SJSA1 (cell line): Measurements from ENCODE around the gene ABCF1. TPM values are rescaled to one million over a fixed set of nuclear protein-coding genes. Genes with fewer than 3 reads are reported as not detected.

Source experiments
- DNase-seq, 2 experiments: peaks; one replicate each; pipeline ENCODE4 v3.0.0-alpha.2; 2015 to 2020; ENCODE audit warnings: low spot score in 2 of 2, low read depth in 1 of 2
- H3K27ac ChIP-seq: fragments of 250-450 bp; sonication (Bioruptor Pico); 2 replicates; pipeline ENCODE4 v1.5.1; 2020; ENCODE audit warnings: mild to moderate bottlenecking, moderate library complexity
- H3K27me3 ChIP-seq: fragments of 250-450 bp; sonication (Bioruptor Pico); replicated peaks from 2 replicates; pipeline ENCODE4 v1.5.1; 2020; ENCODE audit warnings: mild to moderate bottlenecking, moderate library complexity
- H3K36me3 ChIP-seq: fragments of 250-450 bp; sonication (Bioruptor Pico); 2 replicates; pipeline ENCODE4 v1.5.1; 2020; ENCODE audit warnings: mild to moderate bottlenecking
- H3K4me1 ChIP-seq: fragments of 250-450 bp; sonication (Bioruptor Pico); replicated peaks from 2 replicates; pipeline ENCODE4 v1.6.1; 2021; ENCODE audit warnings: mild to moderate bottlenecking
- H3K4me3 ChIP-seq: fragments of 250-450 bp; sonication (Bioruptor Pico); 2 replicates; pipeline ENCODE4 v1.5.1; 2020; ENCODE audit warnings: mild to moderate bottlenecking
- H3K9me3 ChIP-seq: fragments of 250-450 bp; sonication (Bioruptor Pico); replicated peaks from 2 replicates; pipeline ENCODE4 v1.5.1; 2020; ENCODE audit warnings: mild to moderate bottlenecking
- total RNA-seq: library from RNA; depleted of rRNA; stranded (reverse); fragments of >200 nt; shearing (Covaris generic); gene quantifications from 2 replicates; pipeline ENCODE4 v1.2.3, GENCODE V29; 2014

Gene ABCF1
- total RNA-seq, 1 experiment from 2014 or later: 59.3 TPM

DNA sequence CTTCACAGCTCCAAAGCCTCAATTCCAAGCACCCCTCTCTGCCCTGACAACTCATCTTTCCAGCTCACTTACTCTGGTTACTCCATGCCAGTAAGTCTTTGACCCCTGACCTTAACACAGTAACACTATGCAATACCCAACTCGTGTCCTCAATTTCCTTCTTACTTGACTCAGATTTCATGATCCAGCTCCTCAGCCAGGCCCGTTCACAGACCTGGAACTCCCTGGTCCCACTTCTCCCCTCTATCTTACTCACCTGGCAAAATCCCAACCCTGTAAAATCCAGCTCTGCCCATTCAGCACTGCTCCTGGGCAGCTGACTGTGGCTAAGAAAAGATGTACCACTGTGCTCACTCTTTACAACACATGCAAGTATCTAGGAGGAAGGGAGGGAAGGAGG lies 22.9 kb upstream of the ABCF1 start:
- no peak overlapping the region for H3K27ac ChIP-seq
- H3K9me3 ChIP-seq: no peaks in the 10 kb centered on the region
- no peaks in the 10 kb centered on the region for H3K4me1 ChIP-seq
- peaks cover 77% of the 10 kb centered on the region for H3K36me3 ChIP-seq
- no peak for DNase-seq
- H3K4me3 ChIP-seq: no peak overlapping the region
- H3K27me3 ChIP-seq: no peaks in the 10 kb centered on the region

DNA sequence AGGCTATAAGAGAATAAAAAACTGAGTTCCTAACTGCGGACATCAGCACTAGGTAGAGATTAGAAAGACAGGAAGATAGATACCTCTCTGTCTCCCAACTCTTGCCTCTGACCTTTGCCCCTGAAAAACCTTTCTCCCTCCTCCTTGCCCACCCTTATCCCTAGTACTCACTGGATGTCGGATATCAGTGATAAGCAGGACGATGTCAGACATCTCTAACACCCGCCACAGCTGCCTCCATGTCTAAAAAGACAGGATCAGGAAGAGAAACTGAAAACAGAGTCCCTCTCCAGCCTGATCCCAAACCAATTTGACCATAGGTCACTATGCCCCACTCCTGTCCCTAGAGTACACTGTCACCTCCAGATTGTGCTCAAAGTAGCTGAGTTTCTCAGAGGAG lies 16.8 kb upstream of the ABCF1 start:
- Histone ChIP-seq H3K4me1 (peaks cover 17% of the 10 kb centered on the region), H3K9me3 (no peaks in the 10 kb centered on the region), H3K36me3 (peaks cover 69% of the 10 kb centered on the region), H3K4me3 (no peak overlapping the region), H3K27me3 (no peaks in the 10 kb centered on the region), H3K27ac (no peak overlapping the region)
- DNase-seq: no peak

GRCh38 chr6:30554962-30555815 lies 16.1 kb upstream of the ABCF1 start:
- H3K4me1 ChIP-seq: peaks cover 17% of the 10 kb centered on the region
- peak overlapping the region; percentile 81 for H3K4me3 ChIP-seq
- DNase-seq: peak in 1 of 2 experiments; percentile 70
- H3K27ac ChIP-seq: peak overlapping the region; percentile 89
- H3K36me3 ChIP-seq: peaks cover 69% of the 10 kb centered on the region
- H3K9me3 ChIP-seq: no peaks in the 10 kb centered on the region
- H3K27me3 ChIP-seq: no peaks in the 10 kb centered on the region

GRCh38 chr6:30555816-30556065 lies 15.5 kb upstream of the ABCF1 start:
- Histone ChIP-seq H3K27me3 (no peaks in the 10 kb centered on the region), H3K27ac (peak overlapping the region; percentile 89), H3K9me3 (no peaks in the 10 kb centered on the region), H3K36me3 (peaks cover 63% of the 10 kb centered on the region), H3K4me3 (peak overlapping the region; percentile 81), H3K4me1 (peaks cover 17% of the 10 kb centered on the region)
- no peak for DNase-seq

DNA sequence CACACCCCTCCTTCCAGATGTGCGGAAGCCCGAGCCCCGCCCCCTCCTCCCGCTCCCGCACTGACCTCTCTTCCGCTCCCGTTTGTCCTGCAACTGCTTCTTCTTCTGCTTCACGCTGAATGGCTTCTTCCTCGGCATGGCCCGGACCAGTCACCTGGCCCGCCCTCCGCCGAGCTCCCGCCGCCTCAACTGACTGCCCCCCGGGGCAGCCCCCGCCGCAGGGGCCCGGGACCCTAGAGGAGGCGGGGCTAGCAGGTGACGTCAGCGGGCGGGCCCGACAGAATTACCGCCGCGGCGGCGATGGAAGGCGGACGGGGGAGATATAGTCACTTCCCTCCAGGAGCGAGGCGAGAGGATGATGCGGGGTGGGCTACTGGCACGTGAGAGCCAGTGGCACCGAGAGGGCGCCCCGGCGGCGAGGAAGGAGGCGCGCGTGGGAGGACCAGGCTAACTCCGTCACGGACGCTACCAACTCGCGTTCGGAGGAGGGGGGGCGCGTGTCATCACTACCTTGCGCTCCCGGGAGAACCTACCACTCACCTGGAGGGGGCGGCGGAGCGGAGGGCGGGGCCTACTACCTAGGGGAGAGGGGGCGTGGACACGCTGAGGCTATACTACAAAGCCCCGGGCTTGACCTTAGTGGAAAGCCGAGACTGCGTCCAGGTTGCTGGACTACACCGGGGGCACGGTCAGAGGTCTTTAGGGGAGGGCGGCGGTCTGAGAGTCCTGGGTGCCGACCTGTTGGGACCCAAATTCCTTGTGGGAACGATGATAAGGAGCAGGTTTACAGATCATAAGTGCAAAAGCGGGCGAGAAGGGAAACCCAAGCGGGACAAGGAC lies 15.0 kb upstream of the ABCF1 start, which contains the start of gene GNL1:
Gene GNL1, minus strand, starts transcription at position 424 of the 840 bp plus-strand sequence. Its CDS starts 286 bp downstream, at position 138.
- H3K27ac ChIP-seq: peak within 1 kb of the TSS; percentile 89
- H3K36me3 ChIP-seq: peaks cover 62% of the 10 kb centered on the region
- no peaks in the 10 kb centered on the region for H3K27me3 ChIP-seq
- peak; percentile 93 for DNase-seq
- H3K9me3 ChIP-seq: no peaks in the 10 kb centered on the region
- peaks cover 17% of the 10 kb centered on the region for H3K4me1 ChIP-seq
- H3K4me3 ChIP-seq: peak within 1 kb of the TSS; percentile 81

- peaks cover 17% of the 10 kb centered on the region for H3K4me1 ChIP-seq
- peak within 1 kb of the TSS; percentile 81 for H3K4me3 ChIP-seq
- peak within 1 kb of the TSS; percentile 89 for H3K27ac ChIP-seq
- no peaks in the 10 kb centered on the region for H3K27me3 ChIP-seq
- DNase-seq: peak; percentile 89 to 96
- H3K9me3 ChIP-seq: no peaks in the 10 kb centered on the region
- peaks cover 62% of the 10 kb centered on the region for H3K36me3 ChIP-seq
Observed at GRCh38 chr6:30556906-30557682, 14.1 kb upstream of the ABCF1 start, which contains the start of gene PRR3. PRR3 (plus strand) TSS chr6:30557295; CDS start chr6:30557345, 50 bp downstream.

- peaks cover 17% of the 10 kb centered on the region for H3K4me1 ChIP-seq
- peak overlapping the region; percentile 89 for H3K27ac ChIP-seq
- H3K36me3 ChIP-seq: peaks cover 62% of the 10 kb centered on the region
- no peaks in the 10 kb centered on the region for H3K9me3 ChIP-seq
- H3K4me3 ChIP-seq: peak overlapping the region; percentile 81
- DNase-seq: no peak
- H3K27me3 ChIP-seq: no peaks in the 10 kb centered on the region
Observed at GRCh38 chr6:30557683-30557981, 13.6 kb upstream of the ABCF1 start.

DNA sequence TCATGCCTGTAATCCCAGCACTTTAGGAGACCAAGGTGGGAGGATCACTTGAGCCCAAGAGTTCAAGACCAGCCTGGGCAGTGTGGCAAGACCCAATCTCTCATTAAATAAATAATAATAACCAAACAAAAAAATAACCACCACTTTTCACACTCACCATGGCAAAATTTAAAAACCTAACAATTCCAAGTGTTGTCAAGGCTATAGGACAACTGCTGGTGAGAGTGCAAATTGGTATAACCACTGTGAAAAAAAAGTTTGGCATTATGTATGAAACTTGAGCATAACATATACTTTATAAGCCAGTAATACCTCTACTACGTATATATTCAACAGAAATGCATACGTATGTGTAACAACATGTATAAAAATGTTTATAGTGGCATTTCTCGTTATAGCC lies 10.3 kb upstream of the ABCF1 start:
- Histone ChIP-seq H3K4me1 (peaks cover 7% of the 10 kb centered on the region), H3K4me3 (no peak overlapping the region), H3K36me3 (peaks cover 59% of the 10 kb centered on the region), H3K27ac (no peak overlapping the region), H3K9me3 (no peaks in the 10 kb centered on the region), H3K27me3 (no peaks in the 10 kb centered on the region)
- DNase-seq: no peak

DNA sequence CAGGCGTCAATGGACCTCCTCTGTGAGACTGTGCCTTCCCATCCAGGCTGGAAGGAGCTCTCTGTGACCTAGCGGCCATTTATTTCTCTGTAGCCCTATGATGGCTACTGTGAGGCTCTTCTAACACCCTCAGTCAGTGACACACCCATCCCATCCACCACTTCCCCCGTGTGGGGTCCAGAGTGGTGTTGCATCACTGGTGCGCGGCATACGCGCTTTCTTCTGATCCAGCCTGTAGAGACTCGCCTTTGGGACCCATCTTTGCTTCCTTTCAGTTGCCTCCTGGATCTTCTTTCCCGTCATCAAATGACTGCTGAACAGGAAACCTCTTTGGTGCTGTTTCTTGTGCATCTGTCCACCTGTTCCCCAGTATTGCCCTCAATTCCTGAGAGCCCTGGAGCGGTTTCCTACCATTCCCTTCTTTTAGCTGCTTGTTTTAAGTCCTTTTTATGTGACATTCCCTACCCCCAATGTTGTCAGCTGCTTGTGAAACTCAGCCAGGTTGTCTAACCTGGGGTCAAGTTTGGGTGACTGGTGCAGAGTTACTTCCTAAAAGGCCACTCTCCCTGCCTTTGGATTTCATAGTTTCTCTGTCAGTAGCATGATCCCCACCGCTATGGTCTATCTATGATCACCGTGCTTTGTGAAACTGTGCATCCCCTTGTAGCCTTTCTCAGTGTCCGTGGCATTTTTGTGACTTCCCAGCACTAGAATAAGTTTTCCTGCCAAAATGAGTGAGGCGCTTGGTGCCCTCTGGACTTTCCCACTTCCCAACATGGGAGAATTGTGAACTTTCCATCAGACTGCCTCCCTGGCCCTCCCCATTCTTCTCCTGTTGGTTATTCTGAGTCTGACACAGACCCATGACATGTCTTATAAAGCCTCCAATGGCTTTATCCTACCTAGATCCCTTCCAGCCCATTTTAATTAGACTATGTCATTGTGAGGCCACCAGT lies 8.5 kb upstream of the ABCF1 start:
- DNase-seq: no peak
- Histone ChIP-seq H3K27ac (no peak overlapping the region), H3K36me3 (peaks cover 55% of the 10 kb centered on the region), H3K9me3 (no peaks in the 10 kb centered on the region), H3K27me3 (no peaks in the 10 kb centered on the region), H3K4me1 (peaks cover 6% of the 10 kb centered on the region), H3K4me3 (no peak overlapping the region)

DNA sequence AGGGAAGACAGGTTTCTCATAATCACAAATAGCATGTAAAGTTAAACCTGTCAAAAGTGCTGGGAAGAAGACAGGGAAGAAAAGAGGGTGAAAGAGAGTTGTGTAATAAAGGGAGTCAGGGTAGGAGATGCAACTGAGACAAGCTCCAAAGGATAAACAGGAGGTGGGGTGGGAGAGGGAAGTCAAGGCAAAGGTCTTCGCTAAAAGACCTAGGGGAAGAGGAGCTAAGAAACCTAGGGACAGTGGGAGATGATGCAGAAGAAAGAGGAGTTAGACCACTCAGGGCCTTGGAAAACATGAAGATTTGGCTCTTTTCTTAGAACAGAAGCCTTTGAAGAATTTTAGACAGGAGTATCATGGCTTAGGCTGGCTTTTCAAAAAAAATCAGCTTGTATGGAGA lies 7.1 kb upstream of the ABCF1 start:
- H3K27me3 ChIP-seq: no peaks in the 10 kb centered on the region
- no peak overlapping the region for H3K4me3 ChIP-seq
- no peak for DNase-seq

DNA sequence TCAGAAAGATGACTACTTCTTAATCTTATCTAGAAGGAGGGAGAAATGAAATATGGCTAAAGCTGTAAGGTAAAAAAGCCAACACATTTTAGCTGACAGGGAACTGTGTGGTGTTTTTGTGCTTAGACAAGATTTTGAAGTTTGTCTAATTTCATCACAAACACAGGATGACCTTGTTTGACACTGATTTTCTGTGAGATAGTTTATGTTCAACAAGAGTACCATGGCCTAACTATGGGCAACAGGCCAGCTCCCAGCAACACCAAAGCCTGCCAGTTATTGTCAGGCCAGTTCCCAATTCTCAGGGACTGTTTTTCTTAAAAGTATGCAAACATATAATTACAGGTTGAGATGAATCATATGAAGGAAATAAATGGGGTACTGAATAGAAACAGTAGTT lies 5.5 kb upstream of the ABCF1 start:
- no peaks in the 10 kb centered on the region for H3K27me3 ChIP-seq
- H3K4me3 ChIP-seq: no peak overlapping the region
- H3K27ac ChIP-seq: no peak overlapping the region
- DNase-seq: no peak
- no peaks in the 10 kb centered on the region for H3K9me3 ChIP-seq
- H3K36me3 ChIP-seq: peaks cover 36% of the 10 kb centered on the region
- H3K4me1 ChIP-seq: 0 out of 2 replicates have a peak, but pooled peaks cover 5% of the 10 kb centered on the region

More for the DNA sequence above, 7.1 kb upstream of the ABCF1 start:
- no peaks in the 10 kb centered on the region for H3K9me3 ChIP-seq
- no peak overlapping the region for H3K27ac ChIP-seq
- peaks cover 41% of the 10 kb centered on the region for H3K36me3 ChIP-seq
- no peaks in the 10 kb centered on the region for H3K4me1 ChIP-seq

GRCh38 chr6:30568245-30568644 lies 3.0 kb upstream of the ABCF1 start:
- H3K9me3 ChIP-seq: no peaks in the 10 kb centered on the region
- H3K27me3 ChIP-seq: no peaks in the 10 kb centered on the region
- no peak overlapping the region for H3K4me3 ChIP-seq
- peaks cover 25% of the 10 kb centered on the region for H3K36me3 ChIP-seq
- peaks cover 13% of the 10 kb centered on the region for H3K4me1 ChIP-seq
- DNase-seq: no peak
- no peak overlapping the region for H3K27ac ChIP-seq

GRCh38 chr6:30570263-30570662 lies 979 bp upstream of the ABCF1 start:
- H3K36me3 ChIP-seq: peaks cover 19% of the 10 kb centered on the region
- H3K4me1 ChIP-seq: peaks cover 13% of the 10 kb centered on the region
- no peaks in the 10 kb centered on the region for H3K9me3 ChIP-seq
- H3K27ac ChIP-seq: no peak overlapping the region
- DNase-seq: no peak
- peak overlapping the region; percentile 68; the same call in 1 of the 2 replicates for H3K4me3 ChIP-seq
- H3K27me3 ChIP-seq: no peaks in the 10 kb centered on the region
